SJSA1 (cell line): Measurements from ENCODE around the gene TIPIN. TPM values are rescaled to one million over a fixed set of nuclear protein-coding genes. Genes with fewer than 3 reads are reported as not detected.
"Not testable (repeated sequence)": the region's sequence is repeated elsewhere in the genome, so short reads cannot be mapped to it uniquely, and the experiment has no call there.

Source experiments
- DNase-seq, 2 experiments: peaks; one replicate each; pipeline ENCODE4 v3.0.0-alpha.2; 2015 to 2020; ENCODE audit warnings: low spot score in 2 of 2, low read depth in 1 of 2
- H3K27ac ChIP-seq: fragments of 250-450 bp; sonication (Bioruptor Pico); 2 replicates; pipeline ENCODE4 v1.5.1; 2020; ENCODE audit warnings: mild to moderate bottlenecking, moderate library complexity
- H3K27me3 ChIP-seq: fragments of 250-450 bp; sonication (Bioruptor Pico); replicated peaks from 2 replicates; pipeline ENCODE4 v1.5.1; 2020; ENCODE audit warnings: mild to moderate bottlenecking, moderate library complexity
- H3K36me3 ChIP-seq: fragments of 250-450 bp; sonication (Bioruptor Pico); 2 replicates; pipeline ENCODE4 v1.5.1; 2020; ENCODE audit warnings: mild to moderate bottlenecking
- H3K4me1 ChIP-seq: fragments of 250-450 bp; sonication (Bioruptor Pico); replicated peaks from 2 replicates; pipeline ENCODE4 v1.6.1; 2021; ENCODE audit warnings: mild to moderate bottlenecking
- H3K4me3 ChIP-seq: fragments of 250-450 bp; sonication (Bioruptor Pico); 2 replicates; pipeline ENCODE4 v1.5.1; 2020; ENCODE audit warnings: mild to moderate bottlenecking
- H3K9me3 ChIP-seq: fragments of 250-450 bp; sonication (Bioruptor Pico); replicated peaks from 2 replicates; pipeline ENCODE4 v1.5.1; 2020; ENCODE audit warnings: mild to moderate bottlenecking
- total RNA-seq: library from RNA; depleted of rRNA; stranded (reverse); fragments of >200 nt; shearing (Covaris generic); gene quantifications from 2 replicates; pipeline ENCODE4 v1.2.3, GENCODE V29; 2014

TIPIN gene
- total RNA-seq, 1 experiment from 2014 or later: 32.2 TPM

DNA sequence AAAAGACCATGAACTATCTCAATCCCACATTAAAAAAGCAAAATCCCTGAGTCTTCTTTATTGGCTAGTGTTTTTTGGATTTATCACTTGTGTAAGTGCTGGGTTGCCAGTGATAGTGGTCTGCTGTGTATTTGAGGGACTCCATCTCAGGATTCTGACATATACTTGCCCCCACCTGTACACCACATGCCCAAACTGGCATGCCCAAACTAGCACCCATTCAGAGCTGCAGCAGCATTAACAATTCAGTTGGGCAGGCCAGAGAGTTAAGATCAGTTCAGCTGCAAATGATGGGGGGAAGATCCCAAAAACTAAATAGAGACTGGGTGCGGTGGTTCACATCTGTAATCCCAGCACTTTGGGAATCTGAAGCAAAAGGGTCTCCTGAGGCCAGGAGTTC, 6.3 kb upstream of the TIPIN start:
- DNase-seq: no peak
- Histone ChIP-seq H3K36me3 (no peaks in the 10 kb centered on the region), H3K4me3 (no peak overlapping the region), H3K4me1 (no peaks in the 10 kb centered on the region), H3K27me3 (no peaks in the 10 kb centered on the region), H3K27ac (no peak overlapping the region), H3K9me3 (no peaks in the 10 kb centered on the region)

DNA sequence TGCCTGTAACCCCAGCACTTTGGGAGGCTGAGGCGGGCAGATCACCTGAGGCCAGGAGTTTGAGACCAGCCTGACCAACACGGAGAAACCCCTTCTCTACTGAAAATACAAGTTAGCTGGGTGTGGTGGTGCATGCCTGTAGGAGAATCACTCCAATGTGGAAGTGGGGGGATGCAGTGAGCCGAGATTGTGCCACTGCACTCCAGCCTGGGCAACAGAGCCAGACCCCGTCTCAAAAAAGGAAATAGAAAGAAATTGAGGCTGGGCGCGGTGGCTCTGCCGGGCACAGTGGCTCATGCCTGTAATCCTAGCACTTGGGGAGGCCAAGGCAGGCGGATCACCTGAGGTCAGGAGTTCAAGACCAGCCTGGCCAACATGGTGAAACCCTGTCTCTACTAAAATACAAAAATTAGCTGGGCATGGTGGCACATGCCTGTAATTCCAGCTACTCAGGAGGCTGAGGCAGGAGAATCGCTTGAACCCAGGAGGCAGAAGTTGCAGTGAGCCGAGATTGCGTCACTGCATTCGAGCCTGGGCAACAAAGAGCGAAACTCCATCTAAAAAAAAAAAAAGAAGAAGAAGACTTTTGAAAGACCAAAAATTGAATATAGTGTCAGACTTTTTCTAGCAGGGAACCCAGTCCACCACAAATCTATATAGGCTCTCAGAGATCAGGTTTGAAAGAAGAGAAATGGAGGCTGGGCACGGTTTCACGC, 5.4 kb upstream of the TIPIN start:
- H3K9me3 ChIP-seq, H3K4me3 ChIP-seq, DNase-seq, H3K27me3 ChIP-seq, H3K36me3 ChIP-seq, H3K27ac ChIP-seq, H3K4me1 ChIP-seq: not testable (repeated sequence)

DNA sequence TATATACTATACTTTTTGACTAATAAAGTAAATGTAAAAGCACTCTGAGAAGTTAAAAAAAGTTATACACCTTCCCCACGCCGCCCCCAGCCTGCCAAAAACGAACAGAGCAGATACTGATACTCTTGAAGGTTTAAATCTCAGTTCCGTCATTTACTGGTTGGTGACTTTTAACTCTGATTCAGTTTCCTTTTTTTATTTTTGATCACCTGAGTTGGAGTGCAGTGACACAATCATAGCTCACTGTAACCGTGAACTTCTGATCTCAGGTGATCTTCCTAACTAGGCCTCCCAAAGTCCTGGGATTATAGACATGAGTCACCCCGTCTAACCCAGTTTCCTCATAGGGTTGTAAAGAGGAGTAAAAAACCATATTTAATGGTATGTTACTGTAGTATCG, 3.3 kb upstream of the TIPIN start:
- peaks cover 5% of the 10 kb centered on the region; the same call in 1 of the 2 replicates for H3K36me3 ChIP-seq
- no peak for DNase-seq
- no peaks in the 10 kb centered on the region; the same call in 1 of the 2 replicates for H3K9me3 ChIP-seq
- peaks cover 4% of the 10 kb centered on the region; the same call in 1 of the 2 replicates for H3K4me1 ChIP-seq
- no peak overlapping the region for H3K4me3 ChIP-seq
- H3K27me3 ChIP-seq: no peaks in the 10 kb centered on the region
- no peak overlapping the region for H3K27ac ChIP-seq

DNA sequence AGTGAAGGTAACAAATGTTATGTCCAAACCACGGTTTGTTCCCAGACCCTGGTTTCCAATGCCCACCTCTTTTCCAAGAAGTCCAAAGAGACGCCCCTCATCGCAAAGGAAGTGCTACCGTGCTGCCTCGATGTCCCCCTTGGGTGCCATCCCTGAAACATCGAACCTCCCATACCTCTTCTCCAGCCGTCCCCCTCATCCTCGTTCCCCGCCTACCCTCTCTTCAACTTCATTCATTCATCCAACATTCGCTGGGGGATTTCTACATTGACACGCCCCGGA, 467 bp downstream of the TIPIN start:
- Histone ChIP-seq H3K4me3 (peak overlapping the region; percentile 64), H3K27ac (peak overlapping the region; percentile 72), H3K4me1 (peaks cover 4% of the 10 kb centered on the region; the same call in 1 of the 2 replicates), H3K27me3 (no peaks in the 10 kb centered on the region), H3K36me3 (peaks cover 27% of the 10 kb centered on the region), H3K9me3 (no peaks in the 10 kb centered on the region; the same call in 1 of the 2 replicates)
- DNase-seq: no peak

DNA sequence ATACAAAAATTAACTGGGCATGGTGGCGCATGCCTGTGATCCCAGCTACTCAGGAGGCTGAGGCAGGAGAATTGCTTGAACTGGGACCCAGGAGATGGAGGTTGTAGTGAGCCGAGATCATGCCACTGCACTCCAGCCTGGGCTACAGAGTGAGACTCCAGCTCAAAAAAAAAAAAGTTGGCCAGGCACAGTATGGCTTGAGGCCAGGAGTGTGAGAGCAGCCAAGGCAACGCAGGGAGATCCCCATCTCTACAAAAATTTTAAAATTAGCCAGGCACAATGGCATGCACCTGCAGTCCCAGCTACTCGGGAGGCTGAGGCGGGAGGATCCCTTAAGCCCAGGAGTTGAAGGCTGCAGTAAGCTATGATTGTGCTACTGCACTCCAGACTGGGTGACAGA, 8.0 kb downstream of the TIPIN start:
- not testable (repeated sequence) for H3K27me3 ChIP-seq, H3K4me3 ChIP-seq, DNase-seq, H3K9me3 ChIP-seq, H3K27ac ChIP-seq, H3K4me1 ChIP-seq
- H3K36me3 ChIP-seq: peaks cover 53% of the 10 kb centered on the region

DNA sequence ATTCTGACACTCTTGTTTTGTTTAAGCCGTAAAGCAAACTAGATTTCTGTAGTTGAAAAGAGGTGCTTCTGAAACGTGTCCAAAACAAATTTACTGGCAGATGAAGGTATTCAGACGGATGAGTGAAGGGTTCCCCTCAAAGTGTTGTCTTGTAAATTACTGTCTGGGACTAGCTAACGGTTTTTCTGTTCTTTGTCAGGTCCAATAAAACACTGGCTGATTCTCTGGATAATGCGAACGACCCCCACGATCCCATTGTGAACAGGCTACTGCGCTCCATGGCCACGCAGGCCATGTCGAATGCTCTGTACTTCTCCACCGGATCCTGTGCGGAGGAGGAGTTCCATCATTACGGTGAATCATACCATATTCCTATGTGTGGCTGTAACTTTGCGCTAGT, 27.7 kb downstream of the TIPIN start:
- Histone ChIP-seq H3K27ac (no peak overlapping the region), H3K4me1 (no peaks in the 10 kb centered on the region), H3K4me3 (no peak overlapping the region), H3K36me3 (peaks cover 82% of the 10 kb centered on the region), H3K9me3 (no peaks in the 10 kb centered on the region), H3K27me3 (no peaks in the 10 kb centered on the region)
- no peak for DNase-seq

DNA sequence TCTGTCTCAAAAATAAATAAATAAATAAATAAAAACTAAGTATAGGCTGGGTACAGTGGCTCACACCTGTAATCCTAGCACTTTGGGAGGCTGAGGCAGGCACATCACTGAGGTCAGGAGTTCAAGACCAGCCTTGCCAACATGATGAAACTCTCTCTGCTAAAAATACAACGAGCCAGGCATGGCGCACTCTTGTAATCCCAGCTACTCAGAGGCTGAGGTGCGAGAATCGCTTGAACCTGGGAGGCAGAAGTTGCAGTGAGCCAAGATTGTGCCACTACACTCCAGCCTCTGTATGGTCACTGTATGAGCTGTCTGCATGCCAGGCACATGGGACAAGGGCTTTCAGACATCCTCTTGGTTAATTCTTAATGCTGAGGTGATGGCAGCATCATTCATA, 28.7 kb downstream of the TIPIN start:
- H3K27ac ChIP-seq: no peak overlapping the region
- H3K27me3 ChIP-seq: no peaks in the 10 kb centered on the region
- H3K4me3 ChIP-seq: no peak overlapping the region
- peaks cover 84% of the 10 kb centered on the region for H3K36me3 ChIP-seq
- H3K9me3 ChIP-seq: no peaks in the 10 kb centered on the region
- DNase-seq: no peak
- H3K4me1 ChIP-seq: no peaks in the 10 kb centered on the region

DNA sequence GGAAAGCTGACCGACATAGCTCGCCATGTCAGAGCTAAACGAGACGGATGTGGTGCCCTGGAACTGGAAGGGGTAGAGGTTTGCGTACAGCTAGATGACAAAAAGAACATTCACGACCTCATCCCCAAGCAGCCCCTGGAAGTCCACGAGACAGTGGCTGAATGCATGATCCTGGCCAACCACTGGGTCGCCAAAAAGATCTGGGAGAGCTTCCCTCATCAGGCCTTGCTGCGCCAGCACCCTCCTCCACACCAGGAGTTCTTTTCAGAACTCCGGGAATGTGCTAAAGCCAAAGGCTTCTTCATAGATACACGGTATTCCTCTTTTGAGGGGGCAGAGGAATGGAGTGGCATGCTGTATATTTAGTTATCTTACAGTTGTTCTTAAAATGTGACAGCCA, 30.4 kb downstream of the TIPIN start:
- Histone ChIP-seq H3K27me3 (no peaks in the 10 kb centered on the region), H3K4me3 (no peak overlapping the region), H3K9me3 (no peaks in the 10 kb centered on the region), H3K36me3 (peaks cover 79% of the 10 kb centered on the region), H3K27ac (no peak overlapping the region), H3K4me1 (no peaks in the 10 kb centered on the region)
- no peak for DNase-seq

DNA sequence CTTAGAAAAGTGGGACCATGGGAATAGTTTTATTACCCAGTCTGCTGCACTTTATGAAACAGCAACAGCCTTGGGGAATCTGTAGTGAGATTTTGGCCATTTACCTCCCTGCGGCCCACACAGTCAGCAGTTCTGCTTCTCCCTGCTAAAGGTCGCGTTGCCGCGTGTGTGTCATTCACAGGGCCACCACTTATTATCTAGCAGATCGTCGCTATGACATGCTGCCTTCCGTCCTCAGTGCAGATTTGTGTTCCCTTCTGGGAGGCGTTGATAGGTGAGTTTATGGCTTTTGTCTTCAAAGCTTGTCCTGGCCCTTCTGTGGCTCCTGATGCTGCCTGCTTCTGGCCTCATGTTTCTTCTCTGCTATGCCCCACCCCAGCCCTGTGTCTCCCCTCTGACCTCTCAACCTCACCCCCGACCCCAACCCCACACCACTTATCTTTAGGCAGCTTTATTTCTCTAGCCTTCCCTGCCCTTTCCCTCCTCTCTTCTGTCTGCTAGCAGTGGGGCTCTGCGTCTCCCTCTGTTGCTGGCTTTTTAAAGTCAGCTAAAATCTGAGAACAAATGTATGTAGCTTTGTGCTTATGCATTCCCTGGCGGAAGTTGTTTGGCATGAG, 33.1 kb downstream of the TIPIN start:
- H3K9me3 ChIP-seq: no peaks in the 10 kb centered on the region
- H3K36me3 ChIP-seq: peaks cover 69% of the 10 kb centered on the region

DNA sequence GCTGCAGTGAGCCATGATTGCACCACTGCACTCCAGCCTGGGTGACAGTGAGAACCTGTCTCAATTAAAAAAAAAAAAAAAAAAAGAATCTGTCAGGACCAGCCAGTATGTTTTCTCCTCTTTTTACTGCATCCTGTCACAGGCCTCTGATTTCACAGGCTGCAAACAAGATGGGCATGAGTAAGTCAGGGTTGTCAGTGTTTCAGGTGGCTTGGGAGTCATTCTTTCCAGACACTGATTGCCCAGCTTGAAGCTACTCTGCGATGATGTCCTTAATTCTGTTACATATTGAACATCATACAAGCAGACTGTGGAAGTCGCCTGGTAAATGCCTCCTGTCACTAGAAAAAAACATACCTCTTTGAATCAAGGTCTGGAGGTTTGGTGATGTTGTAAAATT, 44.3 kb downstream of the TIPIN start:
- H3K27ac ChIP-seq: no peak overlapping the region
- no peaks in the 10 kb centered on the region for H3K9me3 ChIP-seq
- no peak for DNase-seq
- H3K27me3 ChIP-seq: no peaks in the 10 kb centered on the region
- H3K36me3 ChIP-seq: peaks cover 75% of the 10 kb centered on the region
- no peak overlapping the region for H3K4me3 ChIP-seq
- H3K4me1 ChIP-seq: no peaks in the 10 kb centered on the region

More for the DNA sequence above, 33.1 kb downstream of the TIPIN start:
- Histone ChIP-seq H3K27ac (no peak overlapping the region), H3K4me3 (no peak overlapping the region), H3K4me1 (no peaks in the 10 kb centered on the region), H3K27me3 (no peaks in the 10 kb centered on the region)
- DNase-seq: no peak

DNA sequence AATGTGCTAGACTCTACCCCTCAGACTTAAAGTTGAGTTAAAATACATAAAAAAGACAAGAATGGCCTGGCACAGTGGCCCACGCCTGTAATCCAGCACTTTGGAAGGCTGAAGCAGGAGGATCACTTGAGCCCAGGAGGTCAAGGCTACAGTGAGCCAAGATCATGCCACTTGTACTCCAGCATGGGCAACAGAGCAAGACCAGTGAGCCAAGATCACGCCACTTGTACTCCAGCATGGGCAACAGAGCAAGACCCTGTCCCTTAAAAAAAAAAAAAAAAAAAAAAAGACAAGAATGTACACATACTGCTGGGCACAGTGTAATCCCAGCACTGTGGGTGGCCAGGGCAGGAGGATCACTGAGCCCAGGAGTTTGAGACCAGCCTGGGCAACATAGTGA, 45.7 kb downstream of the TIPIN start:
- H3K27ac ChIP-seq: no peak overlapping the region
- H3K36me3 ChIP-seq: peaks cover 71% of the 10 kb centered on the region
- no peak overlapping the region for H3K4me3 ChIP-seq
- DNase-seq: no peak
- H3K9me3 ChIP-seq: no peaks in the 10 kb centered on the region
- no peaks in the 10 kb centered on the region for H3K4me1 ChIP-seq
- H3K27me3 ChIP-seq: no peaks in the 10 kb centered on the region

DNA sequence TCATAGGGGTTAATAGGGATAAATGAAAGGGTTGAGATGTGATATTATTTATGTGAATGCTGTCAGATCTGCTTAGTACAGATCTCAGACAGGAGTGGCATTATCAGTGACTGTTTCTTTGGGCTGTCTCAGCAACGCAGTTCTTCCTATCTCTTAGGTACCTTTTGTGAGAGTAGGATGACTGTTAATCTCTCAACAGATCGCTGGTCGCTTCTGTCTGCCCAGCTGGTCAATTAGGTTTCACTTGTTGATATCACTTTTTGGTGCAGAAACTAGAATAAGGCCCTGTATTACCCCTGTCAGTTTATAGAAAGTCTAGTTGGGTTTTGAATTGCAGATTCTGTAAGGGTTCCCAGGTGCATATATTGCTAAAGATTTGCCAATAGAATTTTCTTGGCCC, 46.7 kb downstream of the TIPIN start:
- Histone ChIP-seq H3K36me3 (peaks cover 67% of the 10 kb centered on the region), H3K9me3 (no peaks in the 10 kb centered on the region), H3K27ac (no peak overlapping the region), H3K27me3 (no peaks in the 10 kb centered on the region), H3K4me3 (no peak overlapping the region), H3K4me1 (no peaks in the 10 kb centered on the region)
- DNase-seq: no peak

DNA sequence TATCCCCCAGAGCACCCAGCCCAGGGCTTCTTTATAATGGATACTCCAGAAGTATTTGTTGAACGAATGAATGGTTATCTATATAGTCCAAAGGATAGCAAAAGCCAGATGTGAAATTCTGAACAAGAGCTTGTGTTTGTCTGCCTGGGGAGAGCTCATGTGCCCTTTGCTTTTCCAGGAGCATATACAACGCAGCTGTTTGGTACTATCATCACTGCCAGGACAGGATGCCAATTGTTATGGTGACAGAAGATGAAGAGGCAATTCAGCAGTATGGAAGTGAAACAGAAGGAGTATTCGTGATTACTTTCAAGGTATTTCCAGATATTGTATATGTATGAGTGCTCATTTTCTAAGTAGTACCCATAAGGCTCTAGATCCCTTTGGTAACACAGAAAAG, 48.0 kb downstream of the TIPIN start:
- Histone ChIP-seq H3K27ac (no peak overlapping the region), H3K27me3 (no peaks in the 10 kb centered on the region), H3K4me1 (peaks cover 11% of the 10 kb centered on the region), H3K4me3 (no peak overlapping the region), H3K9me3 (no peaks in the 10 kb centered on the region), H3K36me3 (peaks cover 57% of the 10 kb centered on the region)
- no peak for DNase-seq

DNA sequence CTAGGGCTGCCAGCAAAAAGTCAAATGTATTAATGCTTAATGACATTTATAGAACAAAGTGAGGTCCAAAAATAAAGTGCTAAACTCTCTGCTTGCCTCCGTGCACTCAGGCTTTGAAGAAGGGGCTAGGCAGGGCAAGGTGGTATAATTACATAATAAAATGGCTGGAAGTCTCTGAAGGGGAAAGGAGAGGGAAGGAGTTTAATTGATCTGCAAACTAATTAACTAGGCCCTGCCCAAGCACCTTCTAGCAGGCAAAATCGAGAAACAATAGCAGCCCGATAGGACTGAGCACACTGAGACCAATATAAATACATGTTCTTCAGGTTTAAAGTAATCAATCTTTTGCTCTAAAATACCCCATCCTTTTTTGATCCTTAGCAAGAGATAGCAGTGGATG, 50.1 kb downstream of the TIPIN start:
- Histone ChIP-seq H3K4me1 (peaks cover 22% of the 10 kb centered on the region), H3K9me3 (no peaks in the 10 kb centered on the region), H3K27me3 (no peaks in the 10 kb centered on the region), H3K27ac (no peak overlapping the region), H3K36me3 (peaks cover 38% of the 10 kb centered on the region), H3K4me3 (no peak overlapping the region)
- DNase-seq: no peak

DNA sequence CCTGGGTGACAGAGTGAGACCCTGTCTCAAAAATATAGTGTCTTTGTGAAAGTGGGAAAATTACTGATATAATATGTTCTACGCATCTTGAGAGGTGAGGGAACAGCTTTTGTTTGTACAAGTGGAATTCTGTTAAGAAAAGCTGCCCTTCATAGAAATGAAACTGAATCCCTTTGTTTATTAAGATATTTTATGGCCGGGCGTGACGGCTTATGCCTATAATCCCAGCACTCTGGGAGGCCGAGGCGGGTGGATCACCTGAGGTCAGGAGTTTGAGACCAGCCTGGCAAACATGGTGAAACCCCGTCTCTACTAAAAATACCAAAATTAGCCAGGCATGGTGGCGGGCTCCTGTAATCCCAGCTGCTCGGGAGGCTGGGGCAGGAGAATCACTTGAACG, 52.1 kb downstream of the TIPIN start:
- H3K9me3 ChIP-seq, H3K27ac ChIP-seq, H3K27me3 ChIP-seq, H3K4me3 ChIP-seq: not testable (repeated sequence)
- Histone ChIP-seq H3K4me1 (peaks cover 29% of the 10 kb centered on the region), H3K36me3 (peaks cover 25% of the 10 kb centered on the region)
- peak in 1 of 2 experiments; percentile 31 for DNase-seq
